T-helper 2 cell (primary cell): ENCODE results near the gene COPZ1.
"Not testable (repeated sequence)": the region's sequence is repeated elsewhere in the genome, so short reads cannot be mapped to it uniquely, and the experiment has no call there.

Source experiments
- DNase-seq, 5 experiments: peaks; one replicate each; pipeline versions ENCODE4 v3.0.0 to v3.0.0-alpha.2; 2012 to 2022

COPZ1 gene

DNA sequence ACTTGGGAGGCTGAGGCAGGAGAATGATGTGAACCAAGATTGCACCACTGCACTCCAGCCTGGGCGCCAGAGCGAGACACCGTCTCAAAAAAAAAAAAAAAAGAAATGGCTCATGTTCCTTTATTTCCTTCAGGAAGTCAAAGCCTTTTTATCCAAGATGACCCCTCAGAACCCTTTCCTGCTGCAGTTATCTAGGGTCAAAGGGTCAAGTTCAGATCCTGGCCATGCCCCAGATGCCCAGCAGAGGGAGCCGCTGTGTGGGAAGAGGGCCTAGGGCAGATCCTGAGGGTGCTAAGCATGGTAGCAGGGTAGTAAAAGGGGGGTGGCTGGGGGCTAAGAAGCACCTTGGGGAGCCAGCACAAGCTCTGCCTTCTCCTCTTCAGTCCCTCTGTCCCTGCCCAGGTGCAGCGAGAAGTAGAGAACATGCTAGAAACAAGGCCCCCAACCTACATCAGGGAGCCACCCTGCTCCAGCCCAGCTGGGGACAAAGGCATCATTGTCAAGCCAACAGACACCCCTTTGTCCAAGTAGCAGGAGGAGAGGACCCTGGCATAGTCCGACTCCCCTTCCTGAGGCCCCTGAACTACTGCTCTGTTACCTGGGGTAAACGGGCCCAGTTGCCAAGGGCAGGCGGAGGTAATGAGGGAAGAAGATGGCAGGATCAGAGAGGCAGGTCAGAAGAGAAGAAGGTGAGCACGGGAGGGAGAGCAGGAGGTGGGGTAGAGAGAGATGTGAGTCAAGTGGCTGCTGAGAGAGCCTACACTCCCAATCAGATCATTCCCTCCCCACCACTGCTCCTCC lies 30.6 kb upstream of the COPZ1 start:
- peak in 4 of 5 experiments; percentile 18 to 48 (median 44) for DNase-seq

DNA sequence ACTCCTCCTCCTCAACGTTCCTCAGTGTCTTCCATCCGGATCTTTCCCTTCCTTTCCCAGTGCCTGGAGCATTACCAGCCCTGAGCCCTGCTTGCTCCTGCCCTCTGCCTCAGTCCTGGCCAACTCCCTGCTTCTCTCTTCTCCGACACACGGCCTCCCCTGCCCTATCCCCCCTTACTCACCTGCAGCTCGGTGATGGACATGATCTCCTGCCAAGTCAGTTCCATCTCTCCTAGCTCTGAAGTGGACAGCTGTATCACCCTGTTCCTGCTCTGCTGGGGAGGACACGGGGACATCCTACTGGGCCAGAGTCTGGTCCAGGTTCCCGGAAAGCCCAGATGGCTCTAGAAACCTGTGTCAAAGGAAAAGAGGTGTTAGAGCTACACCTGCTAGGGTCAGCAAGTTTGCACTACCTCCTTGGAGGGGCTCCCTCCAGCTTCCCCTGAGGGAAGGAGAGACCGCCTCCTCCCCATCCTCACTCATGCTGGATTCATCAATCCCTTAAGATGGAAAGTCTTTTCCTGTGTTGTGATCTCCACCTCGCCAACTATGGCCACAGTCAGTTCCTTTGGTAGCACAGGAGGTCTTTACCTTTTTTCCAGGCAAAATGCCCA lies 29.9 kb upstream of the COPZ1 start:
- DNase-seq, result no peak

DNA sequence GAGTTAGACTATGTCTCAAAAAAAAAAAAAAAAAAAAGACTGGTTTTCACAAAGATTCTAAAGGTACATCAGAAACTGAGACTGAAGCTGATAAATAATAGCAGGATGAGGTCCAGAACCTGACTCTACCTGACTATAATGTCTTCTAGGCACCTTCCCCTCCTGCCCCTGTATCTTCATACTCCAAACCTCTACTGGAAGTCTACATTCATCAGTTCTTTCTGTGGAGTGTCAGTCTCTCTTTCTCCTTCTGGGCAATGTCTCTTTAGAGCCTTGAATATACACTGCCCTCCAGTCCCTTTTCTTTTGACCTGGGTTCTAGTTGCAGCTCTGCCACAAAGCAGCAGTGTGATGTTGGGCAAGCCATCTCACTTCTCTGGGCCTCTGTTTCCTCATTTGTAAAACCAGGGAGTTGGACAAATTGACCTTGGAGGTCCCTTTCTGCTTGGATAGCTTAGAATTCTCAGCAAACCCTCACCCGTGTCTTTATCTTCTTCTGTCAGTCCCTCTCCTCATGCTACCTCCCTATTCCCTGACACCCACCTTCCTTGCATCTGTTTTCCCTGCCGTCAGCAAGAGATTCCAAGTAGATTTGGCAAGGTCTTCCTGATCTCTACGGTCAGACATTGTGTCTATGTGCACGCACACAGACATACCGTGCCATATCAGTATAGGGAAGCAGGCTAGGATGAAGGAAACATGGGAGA lies 28.4 kb upstream of the COPZ1 start:
- DNase-seq, result no peak

DNA sequence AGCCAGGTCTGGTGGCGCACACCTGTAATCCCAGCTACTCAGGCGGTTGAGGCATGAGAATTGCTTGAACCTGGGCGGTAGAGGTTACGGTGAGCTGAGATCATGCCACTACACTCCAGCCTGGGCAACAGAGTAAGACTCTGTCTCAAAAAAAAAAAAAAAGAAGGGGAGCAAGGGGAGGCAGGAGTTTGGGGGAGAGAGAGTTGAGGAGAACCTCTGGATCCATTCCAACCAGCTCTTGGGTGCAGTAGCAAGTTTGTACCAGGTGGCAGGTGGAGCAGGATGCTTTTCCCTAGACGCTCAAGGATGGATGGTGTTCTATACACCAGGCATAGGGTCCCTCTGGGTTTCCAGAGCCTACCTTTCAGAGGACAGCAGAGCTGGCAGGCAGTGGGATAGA lies 26.0 kb upstream of the COPZ1 start:
- no peak for DNase-seq

DNA sequence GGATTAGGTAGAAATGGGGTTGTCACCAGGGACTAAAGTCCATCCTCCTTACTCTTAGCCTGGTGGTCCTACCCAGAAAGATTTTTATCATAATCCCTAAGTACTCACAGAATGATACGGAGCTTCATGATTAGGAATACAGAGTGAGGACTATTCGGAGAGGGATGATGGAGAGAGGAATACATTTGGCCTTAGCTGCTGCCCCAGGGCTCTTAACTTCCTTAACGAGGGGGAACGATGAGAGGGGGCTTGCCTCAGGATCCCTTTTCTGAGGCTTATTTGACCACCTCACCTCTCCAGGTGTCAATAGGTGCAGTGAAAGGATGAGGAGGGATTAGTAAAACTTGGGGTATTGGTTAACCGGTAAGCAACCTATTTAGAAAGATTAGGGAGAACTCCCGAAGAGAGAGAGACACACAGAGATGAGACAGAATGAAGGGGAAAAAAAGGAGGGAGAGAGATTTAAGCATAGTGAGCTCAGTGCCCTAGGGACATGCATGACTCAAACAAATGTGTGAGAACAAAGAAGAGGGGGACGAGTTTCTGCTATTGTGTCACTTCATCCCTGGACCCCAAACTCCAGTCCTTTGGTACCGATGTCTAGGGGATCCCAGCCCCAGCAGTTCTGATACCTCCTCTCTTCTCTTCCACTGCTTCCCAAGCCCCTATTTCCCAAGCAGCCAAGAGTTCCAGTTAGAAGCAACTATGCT lies 25.3 kb upstream of the COPZ1 start:
- no peak for DNase-seq

DNA sequence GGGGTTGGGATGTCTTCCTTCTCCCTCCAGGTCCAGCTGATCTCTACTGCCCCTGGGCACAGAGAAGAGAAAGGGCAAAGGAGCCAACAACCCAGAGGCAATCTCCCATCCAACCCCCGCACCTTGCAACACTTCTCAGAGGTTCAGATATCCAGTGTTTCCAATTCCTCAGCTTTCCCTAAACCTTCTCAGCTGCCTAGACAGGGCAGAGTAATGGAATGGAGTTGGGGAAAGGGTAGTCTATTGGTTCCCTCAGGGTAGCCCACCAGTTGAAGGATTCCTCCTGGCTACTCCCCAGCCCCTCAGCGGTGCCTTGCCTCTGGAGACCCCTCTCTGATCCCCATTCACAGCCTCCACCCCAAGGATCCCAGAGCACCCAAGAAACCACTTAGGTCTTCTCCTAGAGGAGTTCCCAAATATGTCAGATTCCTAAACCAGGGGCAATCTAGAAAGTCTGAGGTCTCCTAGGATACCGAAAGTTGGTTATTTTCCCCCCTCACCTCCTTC lies 24.7 kb upstream of the COPZ1 start:
- DNase-seq, result no peak

DNA sequence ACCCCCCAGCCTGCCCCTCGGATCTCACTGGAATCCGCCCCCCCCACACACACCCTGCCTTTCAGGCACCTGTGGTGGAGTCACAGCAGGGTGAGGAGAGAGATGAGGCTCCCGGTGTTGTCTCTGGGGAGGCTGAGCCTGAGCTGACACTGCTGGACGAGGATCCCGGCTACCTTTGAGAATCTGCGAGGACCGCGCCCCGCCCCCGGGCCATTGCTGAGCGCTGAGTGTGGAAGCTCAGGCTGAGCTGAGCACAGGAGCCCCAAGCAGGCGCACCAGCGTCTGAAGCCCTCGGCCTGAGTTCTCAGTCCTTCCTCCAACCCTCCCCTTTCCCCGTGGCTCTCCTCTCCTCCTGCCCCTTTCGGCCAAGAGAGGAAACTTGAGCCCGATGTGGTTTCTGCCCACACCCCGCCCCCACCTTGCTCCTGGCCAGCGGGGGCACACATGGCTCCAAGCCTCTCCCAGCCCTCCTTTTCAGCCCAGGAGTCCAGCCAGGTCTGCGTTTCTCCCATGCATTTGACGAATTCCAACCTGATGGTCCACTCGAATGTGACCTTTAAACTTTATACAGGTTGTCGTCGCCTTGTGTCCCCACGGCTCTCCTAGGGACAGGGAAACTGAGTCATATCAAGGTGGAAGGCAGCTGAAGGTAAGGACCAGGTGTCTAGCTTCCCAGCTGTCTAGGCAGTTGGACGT lies 24.1 kb upstream of the COPZ1 start, which contains the start of gene NFE2:
TSS of gene NFE2 (minus strand) at position 284 of the 696 bp plus-strand sequence. CDS start 5,767 bp downstream, outside the sequence.
- no peak for DNase-seq

DNA sequence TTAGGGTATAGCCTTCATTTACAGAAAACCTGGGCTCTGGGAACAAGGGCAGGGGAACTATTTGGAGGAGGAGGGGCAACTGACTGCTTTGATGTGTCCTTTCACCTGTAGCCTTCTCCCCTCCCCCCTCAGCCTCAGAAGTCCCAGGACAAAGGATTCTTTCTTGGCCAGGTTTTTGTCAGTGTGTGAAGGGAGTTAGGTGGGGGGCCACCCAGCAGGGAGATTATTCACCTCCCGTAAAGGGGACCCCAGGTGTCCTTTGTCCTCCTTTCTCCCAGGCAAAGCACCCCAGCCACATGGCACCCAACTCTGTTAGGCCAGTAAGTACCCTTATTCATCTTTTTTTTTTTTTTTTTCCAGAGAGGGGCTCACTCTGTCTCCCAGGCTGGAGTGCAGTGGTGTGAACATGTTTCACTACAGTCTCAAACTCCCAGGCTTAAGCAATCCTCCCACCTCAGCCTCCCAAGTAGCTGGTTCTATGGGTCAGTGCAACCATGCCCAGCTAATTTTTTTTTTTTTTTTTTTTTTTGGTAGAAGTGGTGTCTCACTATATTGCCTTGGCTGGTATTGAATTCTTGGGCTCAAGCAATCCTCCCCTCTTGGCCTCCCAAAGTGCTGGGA lies 23.4 kb upstream of the COPZ1 start:
- no peak for DNase-seq

DNA sequence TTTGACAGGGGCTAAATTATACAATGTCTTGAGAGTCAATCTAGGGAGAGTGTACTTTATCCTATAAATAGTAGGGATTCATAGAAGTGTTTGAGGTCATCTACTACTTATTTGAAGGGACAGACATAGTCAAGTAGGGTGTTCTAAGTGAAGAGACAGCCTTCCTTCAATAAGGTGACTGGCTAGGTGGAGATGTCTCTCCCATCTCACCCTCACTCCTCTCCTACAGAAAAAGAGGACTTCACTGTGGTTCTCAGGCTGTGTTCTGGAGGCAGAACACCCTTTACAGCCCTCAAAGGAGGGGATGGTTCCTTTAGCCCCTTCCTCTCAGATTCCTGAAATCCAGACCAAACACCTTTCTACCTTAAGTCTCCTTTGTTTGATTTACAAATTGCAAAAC lies 21.3 kb upstream of the COPZ1 start:
- no peak for DNase-seq

DNA sequence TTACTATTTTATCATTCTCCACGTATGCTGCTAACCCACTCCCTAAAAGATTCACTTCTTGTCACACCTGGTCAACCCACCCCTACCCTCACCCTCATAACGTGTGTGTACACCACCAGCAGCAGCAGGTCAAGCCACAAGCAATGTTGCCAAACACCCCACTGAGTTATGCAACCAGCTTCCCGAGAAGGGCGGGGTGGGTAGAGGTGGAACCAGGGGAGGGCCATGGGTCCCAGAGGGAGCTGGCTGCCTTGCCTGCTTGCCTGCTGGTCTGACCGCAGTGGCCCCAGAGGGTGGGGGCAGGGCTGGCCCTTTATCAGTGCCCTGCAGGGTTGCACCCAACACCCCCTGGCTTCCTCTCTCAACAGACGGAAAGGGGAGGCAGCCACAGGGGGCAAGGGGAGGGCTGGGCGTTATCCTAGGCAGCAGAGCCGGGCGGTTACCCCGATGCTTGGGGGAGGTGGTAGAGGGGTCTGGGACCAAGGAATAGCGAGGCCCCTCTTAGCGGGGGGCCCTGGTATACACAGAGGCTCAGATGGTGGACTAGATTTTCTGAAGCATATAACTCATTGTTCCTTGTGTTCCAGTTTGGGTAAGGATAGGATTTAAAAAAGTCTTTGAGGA lies 20.6 kb upstream of the COPZ1 start:
- peak in 2 of 5 experiments; percentile 33 to 68 for DNase-seq

DNA sequence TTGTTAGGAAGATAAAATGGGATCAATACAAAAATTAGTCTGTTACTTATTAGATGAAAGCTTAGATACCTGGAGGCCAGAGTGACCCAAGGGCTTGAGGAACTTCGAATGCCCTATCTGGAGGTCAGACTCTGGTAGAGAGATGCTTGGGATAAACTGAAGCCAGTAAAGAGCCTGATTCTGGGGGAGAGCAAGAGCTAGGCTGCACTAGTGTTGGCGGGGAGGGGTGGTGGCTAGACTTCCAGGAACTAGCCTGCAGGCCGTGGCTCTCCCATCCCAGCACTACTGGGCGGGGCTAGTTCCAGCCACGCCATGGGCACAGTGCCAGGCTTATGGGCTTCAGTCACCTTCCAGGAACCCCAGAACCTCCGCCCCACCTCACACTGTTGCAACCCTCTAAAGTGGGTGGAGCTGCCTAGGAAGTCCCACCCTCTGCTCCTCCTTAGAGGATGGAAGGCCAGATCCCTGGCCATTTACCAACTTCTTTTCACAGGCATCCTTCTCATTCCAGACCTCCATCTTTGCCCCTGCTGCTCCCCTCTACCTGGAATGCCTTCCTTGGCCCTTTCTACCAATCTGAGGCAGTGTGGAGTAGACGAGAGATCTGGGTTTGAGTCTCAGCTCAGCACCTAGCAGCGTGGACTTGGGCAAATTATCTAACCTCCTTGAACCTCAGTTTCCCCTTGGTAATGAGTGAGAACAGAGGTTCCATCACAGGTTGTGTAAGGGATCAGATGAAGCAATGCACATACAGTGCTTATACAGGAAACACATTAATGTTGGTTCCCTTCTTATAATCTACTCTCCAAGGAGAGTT lies 17.8 kb upstream of the COPZ1 start:
- no peak for DNase-seq

DNA sequence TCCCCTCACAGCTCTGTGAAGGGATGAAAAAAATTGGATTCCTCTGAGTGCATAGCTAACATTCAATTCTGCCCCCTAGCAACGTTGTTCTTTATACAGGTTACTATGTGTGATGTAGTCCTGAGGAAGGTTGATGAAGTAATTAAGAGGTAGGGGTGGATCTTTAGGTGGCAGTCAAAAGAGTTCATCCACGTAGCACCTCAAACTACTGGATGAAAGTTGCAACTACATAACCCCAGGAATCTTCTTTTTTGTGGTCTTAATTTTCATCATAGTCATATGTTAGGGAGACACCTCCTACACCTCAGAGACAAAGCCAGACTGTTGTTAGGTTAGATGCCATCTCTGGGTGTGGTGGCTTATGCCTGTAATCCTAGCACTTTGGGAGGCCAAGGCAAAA lies 13.9 kb upstream of the COPZ1 start:
- DNase-seq, result no peak

DNA sequence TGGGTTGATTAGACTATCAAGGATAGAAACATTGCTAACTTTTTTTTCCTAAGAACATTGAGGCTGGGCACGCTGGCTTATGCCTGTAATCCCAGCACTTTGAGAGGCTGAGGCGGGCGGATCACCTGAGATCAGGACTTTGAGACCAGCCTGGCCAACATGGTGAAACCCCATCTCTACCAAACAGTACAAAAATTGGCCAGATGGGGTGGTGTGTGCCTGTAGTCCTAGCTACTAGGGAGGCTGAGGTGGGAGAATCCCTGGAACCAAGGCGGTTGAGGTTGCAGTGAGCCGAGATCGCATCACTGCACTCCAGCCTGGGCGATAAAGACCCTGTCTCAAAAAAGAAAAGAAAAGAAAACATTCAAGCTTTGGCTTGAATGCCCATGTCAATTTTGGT lies 12.6 kb upstream of the COPZ1 start:
- DNase-seq, result not testable (repeated sequence)

DNA sequence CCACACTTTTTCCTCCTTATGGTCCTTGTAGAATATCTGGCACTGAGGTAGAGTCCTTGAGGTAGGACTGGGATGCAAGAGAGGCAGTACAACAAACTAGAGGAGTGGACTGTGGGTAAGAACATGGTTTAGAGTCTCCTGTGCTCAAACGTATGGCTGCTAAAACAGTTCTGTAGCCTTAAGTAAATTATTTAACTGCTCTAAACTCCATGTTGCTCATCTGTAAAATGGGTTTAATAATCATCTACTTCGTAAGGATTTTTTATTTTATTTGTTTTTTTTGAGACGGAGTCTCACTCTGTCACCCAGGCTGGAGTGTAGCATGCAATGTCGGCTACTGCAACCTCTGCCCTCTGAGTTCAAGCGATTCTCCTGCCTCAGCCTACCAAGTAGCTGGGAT lies 3.6 kb upstream of the COPZ1 start:
- no peak for DNase-seq

DNA sequence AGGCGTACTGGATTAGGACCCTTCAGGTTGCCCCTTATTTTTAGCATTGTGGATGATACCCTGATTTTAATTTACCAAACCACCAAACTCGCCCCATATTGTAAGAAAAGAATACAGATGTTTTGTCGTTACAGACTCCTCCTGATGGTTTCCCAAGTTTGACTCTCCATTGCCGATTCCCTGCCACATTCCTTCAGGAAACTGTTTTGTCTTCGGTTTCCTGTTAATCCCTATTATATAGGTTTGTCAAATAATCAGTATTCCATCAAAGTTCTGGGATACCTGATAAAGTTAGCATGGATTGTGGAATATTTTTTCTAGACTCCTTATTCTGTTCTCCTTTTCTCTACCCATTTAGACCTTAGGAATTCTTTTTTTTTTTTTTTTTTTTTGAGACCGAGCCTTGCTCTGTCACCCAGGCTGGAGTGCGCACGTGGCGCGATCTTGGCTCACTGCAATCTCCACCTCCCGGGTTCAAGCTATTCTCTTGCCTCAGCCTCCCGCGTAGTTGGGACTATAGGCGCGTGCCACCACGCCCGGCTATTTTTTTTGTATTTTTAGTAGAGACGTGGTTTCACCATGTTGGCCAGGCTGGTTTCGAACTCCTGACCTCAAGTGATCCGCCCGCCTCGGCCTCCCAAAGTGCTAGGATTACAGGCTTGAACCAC lies 645 bp downstream of the COPZ1 start:
- peak in 1 of 5 experiments; percentile 12 for DNase-seq

DNA sequence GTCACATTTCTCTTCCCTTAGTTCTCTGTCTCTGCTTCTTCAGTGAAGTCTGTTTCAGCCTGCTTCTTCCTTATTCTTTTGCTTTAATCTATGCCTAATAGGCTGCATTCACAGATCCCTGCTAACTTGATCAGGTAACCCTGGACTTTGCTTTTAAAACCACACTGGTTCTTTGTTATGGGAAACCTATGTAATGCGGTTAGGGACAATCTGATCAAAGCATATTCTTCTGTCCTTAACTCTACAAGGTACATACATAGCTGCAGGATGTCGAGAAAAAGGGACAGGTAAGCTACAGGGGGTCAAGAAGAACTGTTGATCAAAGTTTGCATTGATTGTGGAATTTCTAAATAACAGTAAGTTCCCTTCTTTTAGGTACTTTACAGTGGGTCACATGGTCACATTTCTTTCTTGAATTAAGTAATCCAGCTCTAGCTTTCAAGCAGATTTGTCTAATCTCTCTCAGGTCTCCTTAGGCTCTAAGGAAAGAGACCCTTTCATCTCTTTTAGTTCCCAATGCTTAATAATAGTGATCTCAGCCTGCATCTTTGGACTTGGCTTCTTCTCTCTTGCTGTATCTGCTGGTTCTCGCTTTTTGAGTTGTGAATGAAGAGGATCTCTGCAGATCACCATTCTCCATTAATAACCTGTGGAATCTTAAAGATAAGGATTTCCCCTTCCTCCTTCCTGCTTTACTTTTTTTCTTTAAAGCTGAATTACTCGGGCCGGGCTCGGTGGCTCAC lies 3.8 kb downstream of the COPZ1 start:
- DNase-seq, result no peak

DNA sequence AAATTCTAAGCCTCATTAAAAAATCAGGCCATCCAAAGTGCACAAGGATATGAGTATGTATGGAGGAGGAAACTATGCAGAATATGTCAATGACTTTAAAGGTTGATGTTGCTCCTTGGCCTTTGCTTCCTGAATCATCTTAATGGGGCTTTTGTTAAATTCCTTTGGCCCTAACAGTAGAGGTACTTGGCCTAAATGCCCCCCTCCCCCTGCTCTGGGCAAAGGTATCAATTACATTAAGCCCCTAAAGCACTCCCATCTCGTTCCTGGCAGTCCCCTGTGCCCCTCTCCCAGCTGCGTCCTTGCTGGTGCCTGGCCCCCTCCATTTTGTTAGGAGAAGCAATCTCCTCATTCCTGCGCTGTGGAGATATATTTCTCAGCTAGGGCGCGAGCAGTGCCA lies 4.8 kb downstream of the COPZ1 start:
- DNase-seq, result no peak

DNA sequence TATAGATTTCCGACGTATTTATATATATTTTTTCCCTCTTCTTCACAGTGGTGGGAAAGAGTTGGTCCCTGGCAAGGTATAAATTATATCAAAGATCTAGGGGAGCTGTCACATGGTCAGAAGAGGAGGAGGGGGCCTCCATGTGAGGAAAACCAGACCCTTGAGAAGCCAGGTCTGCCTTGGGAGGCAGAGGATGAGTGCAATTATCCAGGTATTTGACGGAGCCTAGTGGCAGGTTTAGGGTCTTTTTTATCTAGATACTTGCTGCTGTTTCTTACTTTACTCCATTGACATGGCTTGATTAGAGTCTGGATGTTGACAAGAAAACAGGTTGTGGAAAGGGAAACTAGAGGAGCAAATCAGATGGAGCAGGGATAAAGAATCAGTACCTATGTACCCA lies 5.5 kb downstream of the COPZ1 start:
- no peak for DNase-seq

DNA sequence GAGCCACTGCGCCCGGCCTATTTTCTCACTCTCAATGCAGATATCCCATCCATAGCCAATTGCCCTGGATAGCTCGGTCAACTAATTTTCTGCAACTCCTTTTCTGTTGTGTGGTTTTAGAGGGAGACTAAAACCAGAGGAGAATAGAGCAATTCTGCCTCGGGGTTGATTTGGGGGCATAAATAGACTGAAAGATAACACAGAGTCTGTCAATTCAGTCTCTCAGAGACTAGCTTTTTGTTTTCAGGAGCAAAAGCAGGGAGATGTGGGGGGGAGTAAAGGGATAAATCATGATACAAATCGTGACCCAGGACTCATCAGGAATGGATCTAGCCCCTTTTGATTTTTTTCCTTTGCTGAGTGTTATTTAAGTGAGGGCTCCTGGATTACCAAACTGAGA lies 6.5 kb downstream of the COPZ1 start:
- no peak for DNase-seq
